HepG2 (cell line): Measurements from ENCODE around the gene ACAP1. TPM values are rescaled to one million over a fixed set of nuclear protein-coding genes. Genes with fewer than 3 reads are reported as not detected.
A peak's percentile ranks its signal among the peaks of the same experiment; 100 is the strongest.

ENCODE experiments used
- ATAC-seq: fragments of 200-7000 bp; cut with Tn5 transposase; 3 replicates; pipeline ENCODE4 v1.9.1; 2020; ENCODE audit warnings: mild to moderate bottlenecking, moderate library complexity
- BruUV-seq: library from RNA; stranded (reverse); fragments of 400-500 nt; replicated peaks from 2 replicates; lab custom pipeline; 2021; lab: Mats Ljungman, UMichigan
- CTCF ChIA-PET: fragments of 300-600 bp; formaldehyde crosslinking; extraction: SDS; loops from one replicate; lab custom pipeline; 2021; ENCODE audit warnings: low total read pairs, inconsistent platforms, low intra/inter-chr PET ratio; lab: Yijun Ruan, JAX
- POLR2A ChIA-PET: fragments of 350-600 bp; sonication (Branson Sonifier 250); formaldehyde crosslinking; loops from one replicate; lab custom pipeline; 2020; ENCODE audit warnings: antibody characterized with exemption, inconsistent platforms; lab: Yijun Ruan, JAX
- DNase-seq: peaks from one replicate; pipeline ENCODE4 v3.0.0-alpha.2; 2015; ENCODE audit warnings: low spot score
- FAIRE-seq: peaks from 3 replicates; lab custom pipeline; 2011; peaks lifted over from hg19 to GRCh38; lab: Jason Lieb, UNC
- H2AFZ ChIP-seq: one replicate; pipeline ENCODE4 v1.6.1; 2011; ENCODE audit warnings: low read length, inconsistent platforms
- H3K27ac ChIP-seq: fragments of 300-600 bp; 3 replicates; pipeline ENCODE4 v1.8.0; 2011; ENCODE audit warnings: mixed run types, mild to moderate bottlenecking, mixed read lengths, low read length, inconsistent platforms; ENCODE audit not compliant: insufficient read depth; ENCODE audit errors: extremely low read length
- H3K27me3 ChIP-seq, 2 experiments: fragments of 200-600 bp in 1 of 2; 2 replicates in 1 of 2; 3 replicates in 1 of 2; pipeline versions ENCODE4 v1.6.0 to v1.8.0; 2011; ENCODE audit warnings: low read length in 2 of 2, mild to moderate bottlenecking in 2 of 2, moderate library complexity in 2 of 2, inconsistent platforms in 1 of 2; ENCODE audit not compliant: insufficient read depth in 2 of 2, control insufficient read depth in 1 of 2
- H3K36me3 ChIP-seq, 2 experiments: fragments of 200-600 bp in 1 of 2; replicated peaks in 1 of 2; 2 replicates in 1 of 2; 3 replicates in 1 of 2; pipeline versions ENCODE4 v1.5.1 to v1.8.0; 2011; ENCODE audit warnings: low read length in 2 of 2, inconsistent platforms in 1 of 2; ENCODE audit not compliant: insufficient read depth in 2 of 2, control insufficient read depth in 1 of 2
- H3K4me1 ChIP-seq: 2 replicates; pipeline ENCODE4 v1.5.1; 2012; ENCODE audit warnings: low read length, inconsistent platforms; ENCODE audit not compliant: insufficient read depth
- H3K4me2 ChIP-seq: 2 replicates; pipeline ENCODE4 v1.6.0; 2011; ENCODE audit warnings: low read depth, low read length, inconsistent platforms
- H3K4me3 ChIP-seq, 3 experiments: fragments of 200-600 bp in 1 of 3; sonication (generic), shearing (Covaris generic) in 1 of 3; replicated peaks in 1 of 3; 2 replicates each; pipeline ENCODE4 v1.5.1; 2011 to 2016; ENCODE audit warnings: low read length in 3 of 3, inconsistent platforms in 2 of 3, low read depth in 2 of 3, mild to moderate bottlenecking in 2 of 3, control low read depth in 1 of 3, mixed read lengths in 1 of 3; ENCODE audit not compliant: insufficient read depth in 1 of 3
- H3K79me2 ChIP-seq: one replicate; pipeline ENCODE4 v1.6.1; 2011; ENCODE audit warnings: low read length, inconsistent platforms; ENCODE audit not compliant: insufficient read depth
- H3K9ac ChIP-seq: 2 replicates; pipeline ENCODE4 v1.6.0; 2011; ENCODE audit warnings: mild to moderate bottlenecking, low read depth, low read length, inconsistent platforms; ENCODE audit not compliant: insufficient read depth
- H3K9me3 ChIP-seq: 2 replicates; pipeline ENCODE4 v1.5.1; 2012; ENCODE audit warnings: mild to moderate bottlenecking, low read length
- H4K20me1 ChIP-seq: 2 replicates; pipeline ENCODE4 v1.6.0; 2011; ENCODE audit warnings: inconsistent platforms, mild to moderate bottlenecking, low read length, moderate library complexity; ENCODE audit not compliant: insufficient read depth
- CHD2 ChIP-seq: IDR thresholded peaks from 2 replicates; pipeline ENCODE4 v1.6.1; 2011; ENCODE audit warnings: low read depth, low read length, improper control_type of control experiment
- NCOA1 ChIP-seq: sonication (generic); formaldehyde crosslinking; IDR thresholded peaks from 2 replicates; pipeline ENCODE4 v1.9.0; 2021; ENCODE audit warnings: missing genetic modification reagents
- RXRA ChIP-seq: sonication (generic); formaldehyde crosslinking; IDR thresholded peaks from 2 replicates; pipeline ENCODE4 v1.5.1; 2020; ENCODE audit warnings: missing genetic modification reagents
- ZNF326 ChIP-seq: sonication (generic); formaldehyde crosslinking; IDR thresholded peaks from 2 replicates; pipeline ENCODE4 v1.4.0; 2020; ENCODE audit warnings: missing genetic modification reagents, borderline replicate concordance
- ZNF549 ChIP-seq: sonication (generic); formaldehyde crosslinking; IDR thresholded peaks from 2 replicates; pipeline ENCODE4 v1.5.0; 2020; ENCODE audit warnings: missing genetic modification reagents
- ZXDC ChIP-seq: sonication (generic); formaldehyde crosslinking; IDR thresholded peaks from 2 replicates; pipeline ENCODE4 v1.5.0; 2020; ENCODE audit warnings: mild to moderate bottlenecking, missing genetic modification reagents
- WGBS: methylation state at CpG from one replicate; pipeline ENCODE4 v1.1.6; 2017; ENCODE audit warnings: low lambda C conversion rate; 5-methylcytosine and 5-hydroxymethylcytosine counted together
- in situ Hi-C: cut with HindIII; loops from 2 replicates; pipeline ENCODE4 v1.10.0; 2017; ENCODE audit warnings: low pct_unique_long_range_greater_than_20kb; ENCODE audit not compliant: extremely low pct_ligation_motif_present
- intact Hi-C: fragments of 100-400 bp; cut with micrococcal nuclease; formaldehyde crosslinking; loops from one replicate; pipeline ENCODE4 v1.10.0; 2022; ENCODE audit not compliant: unreplicated experiment
- polyA plus RNA-seq, 8 experiments: library from polyadenylated mRNA; depleted of rRNA in 3 of 8; stranded (reverse) in 7 of 8; unstranded in 1 of 8; fragments of >200 nt; fragmentation: Illumina TruSeq in 4 of 8; extraction: Trizol in 4 of 8; gene quantifications; 2 replicates each; pipeline versions ENCODE4 v1.2.1 to v1.2.3, GENCODE V29; 2011 to 2016; ENCODE audit warnings: low read depth in 4 of 8, missing spikeins in 1 of 8, mixed read lengths in 1 of 8; ENCODE audit not compliant: insufficient read depth in 1 of 8
- total RNA-seq, 5 experiments: library from RNA; depleted of rRNA; stranded (reverse); fragments of >200 nt; fragmentation: Illumina TruSeq; extraction: Trizol; gene quantifications; 2 replicates each; pipeline ENCODE4 v1.2.3, GENCODE V29; 2016; ENCODE audit warnings: low read depth in 1 of 5
- TF ChIP-seq, protein P1 (sequence below): sonication (generic); formaldehyde crosslinking; IDR thresholded peaks from 2 replicates; pipeline ENCODE4 v1.4.0; 2020; ENCODE audit warnings: missing genetic modification reagents, borderline replicate concordance
- TF ChIP-seq, protein P2 (sequence below): sonication (generic); formaldehyde crosslinking; IDR thresholded peaks from 2 replicates; pipeline ENCODE4 v1.4.0; 2020; ENCODE audit warnings: mild to moderate bottlenecking, missing genetic modification reagents, borderline replicate concordance
- TF ChIP-seq, protein P3 (sequence below): sonication (generic); formaldehyde crosslinking; IDR thresholded peaks from 2 replicates; pipeline ENCODE4 v1.5.0; 2020; ENCODE audit warnings: mild to moderate bottlenecking, low read depth, missing genetic modification reagents, borderline replicate concordance

ACAP1 gene
- total and polyA plus RNA-seq, 2 of the 13 experiments (the other 11 are each of a cell fraction or from before 2014, with no cell fraction given): 1.3 to 2.5 TPM

DNA sequence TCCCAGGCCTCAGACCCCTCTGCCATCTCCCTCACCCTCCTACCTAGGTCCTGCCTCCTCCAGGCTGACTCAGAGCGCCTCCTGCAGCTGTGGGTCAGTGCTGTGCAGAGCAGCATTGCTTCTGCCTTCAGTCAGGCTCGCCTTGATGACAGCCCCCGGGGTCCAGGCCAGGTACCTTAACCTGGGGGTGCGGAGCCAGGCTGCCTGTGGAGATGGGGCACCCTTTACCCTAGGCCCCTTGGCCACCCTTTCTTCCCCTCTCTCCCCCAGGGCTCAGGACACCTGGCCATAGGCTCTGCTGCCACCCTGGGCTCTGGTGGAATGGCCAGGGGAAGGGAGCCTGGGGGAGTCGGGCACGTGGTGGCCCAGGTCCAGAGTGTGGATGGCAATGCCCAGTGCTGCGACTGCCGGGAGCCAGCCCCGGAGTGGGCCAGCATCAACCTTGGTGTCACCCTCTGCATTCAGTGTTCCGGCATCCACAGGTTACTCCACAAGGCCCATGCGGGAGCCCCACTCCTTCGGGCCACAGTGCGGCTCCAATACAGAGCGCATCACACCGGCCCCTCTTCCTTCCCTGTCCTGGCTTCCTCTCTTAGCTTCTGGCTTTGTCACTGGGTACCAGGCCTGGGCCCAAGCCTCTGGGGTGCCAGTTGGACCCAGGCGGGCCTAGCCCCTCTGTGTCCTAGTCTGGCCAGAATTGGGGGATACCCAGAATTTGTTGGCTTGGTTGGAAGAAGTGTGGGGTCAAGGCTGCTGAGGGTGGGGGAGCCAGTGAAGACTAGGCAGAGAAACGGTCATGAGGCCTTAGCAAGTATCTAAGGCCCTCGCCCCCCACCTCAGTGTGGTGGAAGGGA is 10.7 kb downstream of the ACAP1 start (continued):
- no peak for TF ChIP-seq ZXDC (CRISPR knock-in tag)
- 0 out of 2 replicates have a peak, but pooled peaks have one; percentile 28 for TF ChIP-seq NCOA1 (CRISPR knock-in tag)
- TF ChIP-seq ZNF326: peak; percentile 60; the same call in 1 of the 2 replicates

DNA sequence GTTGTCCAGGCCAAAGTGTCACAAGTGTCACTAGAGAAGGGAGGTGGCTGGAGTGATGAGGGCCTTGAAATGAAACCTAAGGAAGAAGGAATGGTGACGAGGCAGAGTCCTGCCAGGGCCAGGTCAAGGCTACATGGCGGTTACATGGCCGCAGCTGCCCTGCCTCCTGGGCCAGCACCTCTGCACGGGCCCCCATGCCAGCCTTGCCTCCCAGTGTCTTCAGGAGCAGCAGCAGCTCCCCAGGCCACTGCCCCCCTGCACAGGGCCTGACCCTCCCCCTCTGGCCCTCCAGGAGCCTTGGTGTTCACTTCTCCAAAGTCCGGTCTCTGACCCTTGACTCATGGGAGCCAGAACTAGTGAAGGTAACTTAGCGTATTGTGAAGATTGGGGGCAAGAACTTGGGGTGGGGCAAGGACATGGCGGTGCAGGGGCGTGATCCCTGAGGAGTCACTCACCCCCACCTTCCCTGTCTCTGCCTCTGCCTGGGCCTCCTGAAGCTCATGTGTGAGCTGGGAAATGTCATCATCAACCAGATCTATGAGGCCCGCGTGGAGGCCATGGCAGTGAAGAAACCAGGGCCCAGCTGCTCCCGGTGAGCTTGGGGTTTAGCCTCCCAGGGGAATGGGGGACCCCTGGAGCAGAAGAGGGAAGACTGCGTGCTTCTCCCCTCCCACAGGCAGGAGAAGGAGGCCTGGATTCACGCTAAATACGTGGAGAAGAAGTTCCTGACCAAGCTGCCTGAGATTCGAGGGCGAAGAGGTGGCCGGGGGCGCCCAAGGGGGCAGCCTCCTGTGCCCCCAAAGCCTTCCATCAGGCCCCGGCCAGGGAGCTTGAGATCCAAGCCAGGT is 11.5 kb downstream of the ACAP1 start:
- no peak for DNase-seq
- H3K4me2 ChIP-seq: no peak overlapping the region
- no peak overlapping the region for H3K4me3 ChIP-seq
- intact Hi-C loops: loop anchor here (2.0 kb wide), 1 partner anchor 67 kb away; the partner anchor contains the start of gene SLC2A4
- ChIA-PET POLR2A (interaction anchor here (0.9 to 2.3 kb wide), 4 partner anchors 13 to 67 kb away, joined by 3 to 7 read pairs (median 6); partner anchors contain the start of genes SLC2A4 and TMEM256), CTCF (interaction anchor here (5.9 kb wide), 1 partner anchor 24 kb away, joined by 41 read pairs; no protein-coding TSS in a partner anchor)
- H3K27ac ChIP-seq: no peak overlapping the region
- H3K9me3 ChIP-seq: no peaks in the 10 kb centered on the region
- peaks cover 13% of the 10 kb centered on the region; the same call in 1 of the 2 replicates for H4K20me1 ChIP-seq
- no peak overlapping the region for H2AFZ ChIP-seq
- no peak overlapping the region for H3K9ac ChIP-seq
- ATAC-seq: no peak
- H3K79me2 ChIP-seq: no peaks in the 10 kb centered on the region
- no TSS peak for BruUV-seq
- in situ Hi-C loops: no loop called here
- peaks cover 59% of the 10 kb centered on the region for H3K4me1 ChIP-seq
- FAIRE-seq: no peak
- H3K36me3 ChIP-seq: no peaks in the 10 kb centered on the region
- H3K27me3 ChIP-seq: peaks cover 1 to 16% of the 10 kb centered on the region in 2 experiments; a peak in 3 of 5 replicates
- 41% methylated on average over 11 of the region's 19 CpGs for WGBS
- TF ChIP-seq, protein P1, sequence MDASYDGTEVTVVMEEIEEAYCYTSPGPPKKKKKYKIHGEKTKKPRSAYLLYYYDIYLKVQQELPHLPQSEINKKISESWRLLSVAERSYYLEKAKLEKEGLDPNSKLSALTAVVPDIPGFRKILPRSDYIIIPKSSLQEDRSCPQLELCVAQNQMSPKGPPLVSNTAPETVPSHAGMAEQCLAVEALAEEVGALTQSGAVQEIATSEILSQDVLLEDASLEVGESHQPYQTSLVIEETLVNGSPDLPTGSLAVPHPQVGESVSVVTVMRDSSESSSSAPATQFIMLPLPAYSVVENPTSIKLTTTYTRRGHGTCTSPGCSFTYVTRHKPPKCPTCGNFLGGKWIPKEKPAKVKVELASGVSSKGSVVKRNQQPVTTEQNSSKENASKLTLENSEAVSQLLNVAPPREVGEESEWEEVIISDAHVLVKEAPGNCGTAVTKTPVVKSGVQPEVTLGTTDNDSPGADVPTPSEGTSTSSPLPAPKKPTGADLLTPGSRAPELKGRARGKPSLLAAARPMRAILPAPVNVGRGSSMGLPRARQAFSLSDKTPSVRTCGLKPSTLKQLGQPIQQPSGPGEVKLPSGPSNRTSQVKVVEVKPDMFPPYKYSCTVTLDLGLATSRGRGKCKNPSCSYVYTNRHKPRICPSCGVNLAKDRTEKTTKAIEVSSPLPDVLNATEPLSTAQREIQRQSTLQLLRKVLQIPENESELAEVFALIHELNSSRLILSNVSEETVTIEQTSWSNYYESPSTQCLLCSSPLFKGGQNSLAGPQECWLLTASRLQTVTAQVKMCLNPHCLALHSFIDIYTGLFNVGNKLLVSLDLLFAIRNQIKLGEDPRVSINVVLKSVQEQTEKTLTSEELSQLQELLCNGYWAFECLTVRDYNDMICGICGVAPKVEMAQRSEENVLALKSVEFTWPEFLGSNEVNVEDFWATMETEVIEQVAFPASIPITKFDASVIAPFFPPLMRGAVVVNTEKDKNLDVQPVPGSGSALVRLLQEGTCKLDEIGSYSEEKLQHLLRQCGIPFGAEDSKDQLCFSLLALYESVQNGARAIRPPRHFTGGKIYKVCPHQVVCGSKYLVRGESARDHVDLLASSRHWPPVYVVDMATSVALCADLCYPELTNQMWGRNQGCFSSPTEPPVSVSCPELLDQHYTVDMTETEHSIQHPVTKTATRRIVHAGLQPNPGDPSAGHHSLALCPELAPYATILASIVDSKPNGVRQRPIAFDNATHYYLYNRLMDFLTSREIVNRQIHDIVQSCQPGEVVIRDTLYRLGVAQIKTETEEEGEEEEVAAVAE (CRISPR knock-in tag): no peak
- TF ChIP-seq RXRA (CRISPR knock-in tag) (0 out of 2 replicates have a peak, but pooled peaks have one; percentile 24), CHD2 (no peak), ZNF549 (CRISPR knock-in tag) (no peak)
- TF ChIP-seq, protein P2, sequence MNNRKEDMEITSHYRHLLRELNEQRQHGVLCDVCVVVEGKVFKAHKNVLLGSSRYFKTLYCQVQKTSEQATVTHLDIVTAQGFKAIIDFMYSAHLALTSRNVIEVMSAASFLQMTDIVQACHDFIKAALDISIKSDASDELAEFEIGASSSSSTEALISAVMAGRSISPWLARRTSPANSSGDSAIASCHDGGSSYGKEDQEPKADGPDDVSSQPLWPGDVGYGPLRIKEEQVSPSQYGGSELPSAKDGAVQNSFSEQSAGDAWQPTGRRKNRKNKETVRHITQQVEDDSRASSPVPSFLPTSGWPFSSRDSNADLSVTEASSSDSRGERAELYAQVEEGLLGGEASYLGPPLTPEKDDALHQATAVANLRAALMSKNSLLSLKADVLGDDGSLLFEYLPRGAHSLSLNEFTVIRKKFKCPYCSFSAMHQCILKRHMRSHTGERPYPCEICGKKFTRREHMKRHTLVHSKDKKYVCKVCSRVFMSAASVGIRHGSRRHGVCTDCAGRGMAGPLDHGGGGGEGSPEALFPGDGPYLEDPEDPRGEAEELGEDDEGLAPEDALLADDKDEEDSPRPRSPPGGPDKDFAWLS: no peak
- TF ChIP-seq, protein P3, sequence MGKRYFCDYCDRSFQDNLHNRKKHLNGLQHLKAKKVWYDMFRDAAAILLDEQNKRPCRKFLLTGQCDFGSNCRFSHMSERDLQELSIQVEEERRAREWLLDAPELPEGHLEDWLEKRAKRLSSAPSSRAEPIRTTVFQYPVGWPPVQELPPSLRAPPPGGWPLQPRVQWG (CRISPR knock-in tag): no peak
